Measurements from ENCODE around the gene SKP1.
A peak's percentile ranks its signal among the peaks of the same experiment; 100 is the strongest.

Gene SKP1

GRCh38 chr5:134143944-134144941 is 32.5 kb downstream of the SKP1 start:
- DNase-seq (ENCODE audit: low spot score): no peak

- DNase-seq (ENCODE audit: low spot score): no peak
Measured at GRCh38 chr5:134143431-134143830, 33.3 kb downstream of the SKP1 start.

GRCh38 chr5:134142806-134143205 is 33.9 kb downstream of the SKP1 start:
- no peak for DNase-seq (ENCODE audit: low spot score)

- DNase-seq (ENCODE audit: low spot score): no peak
Measured at GRCh38 chr5:134142052-134142451, 34.7 kb downstream of the SKP1 start.

DNA sequence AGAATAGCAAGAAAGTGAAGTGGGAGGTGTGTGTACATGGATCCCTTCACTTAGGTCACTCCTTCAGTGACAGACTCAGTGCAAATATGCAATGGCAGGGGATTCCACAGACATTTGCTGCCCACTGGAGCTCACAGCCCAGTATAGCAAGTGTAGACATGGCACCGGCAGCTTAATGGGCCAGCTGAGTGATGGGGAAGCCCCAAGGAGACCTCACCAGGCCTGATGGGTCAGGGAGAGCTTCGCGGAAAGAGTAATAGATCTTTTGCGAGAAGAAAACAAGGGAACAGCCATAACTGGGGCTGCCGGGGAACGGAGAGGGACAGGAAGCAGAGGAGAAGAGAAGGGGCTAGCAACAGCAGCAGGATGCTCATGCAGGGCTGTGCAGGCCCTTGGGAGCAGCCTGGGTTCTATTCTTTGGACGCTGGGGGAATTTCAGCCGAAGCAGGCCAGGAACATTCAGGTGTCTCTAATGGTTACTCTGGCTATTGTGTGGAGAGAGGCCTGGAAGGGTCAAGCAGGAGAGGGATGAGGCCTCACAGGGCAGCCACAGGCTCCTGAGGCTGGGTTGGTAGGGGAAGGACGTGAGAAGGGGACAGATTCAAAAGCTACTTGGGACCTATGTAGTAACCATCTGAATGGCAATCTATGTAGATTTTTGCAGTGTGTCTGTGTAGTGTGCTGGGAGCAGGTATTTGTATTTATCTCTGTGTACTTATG is 35.3 kb downstream of the SKP1 start:
- no peak for DNase-seq (ENCODE audit: low spot score)

DNA sequence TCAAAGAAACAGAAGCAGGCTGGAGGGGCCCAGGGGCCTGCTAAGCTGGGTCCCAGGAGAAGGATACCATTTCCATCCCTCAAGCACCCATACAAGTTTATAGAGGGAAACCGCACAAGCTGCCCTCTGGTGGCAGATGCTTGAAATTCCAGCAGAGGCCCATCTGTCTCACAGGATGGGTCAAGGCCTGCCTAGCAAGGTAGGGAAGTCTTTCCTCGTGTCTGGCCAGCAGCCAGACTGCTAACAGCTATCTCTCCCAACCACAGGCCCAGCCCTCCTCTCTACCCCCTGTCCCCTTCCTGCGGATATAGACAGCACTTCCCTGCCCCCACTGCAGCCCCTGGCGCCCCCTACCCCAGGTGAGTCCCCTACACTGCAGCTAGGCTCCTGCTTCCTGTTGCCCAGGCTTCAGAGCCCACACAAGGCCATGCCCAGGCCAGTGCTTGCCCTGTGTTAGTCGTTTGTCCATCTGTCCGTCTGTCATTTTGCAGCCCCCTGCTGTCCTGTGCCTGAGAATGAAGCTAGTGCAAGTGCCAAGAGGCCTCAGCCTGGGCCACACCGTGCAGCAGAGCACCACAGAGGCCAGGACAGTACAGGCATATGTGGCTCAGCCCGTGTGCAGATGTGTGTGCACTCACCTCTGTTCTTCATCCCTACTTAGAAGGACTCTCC is 36.1 kb downstream of the SKP1 start:
- DNase-seq (ENCODE audit: low spot score): peak; percentile 81

DNA sequence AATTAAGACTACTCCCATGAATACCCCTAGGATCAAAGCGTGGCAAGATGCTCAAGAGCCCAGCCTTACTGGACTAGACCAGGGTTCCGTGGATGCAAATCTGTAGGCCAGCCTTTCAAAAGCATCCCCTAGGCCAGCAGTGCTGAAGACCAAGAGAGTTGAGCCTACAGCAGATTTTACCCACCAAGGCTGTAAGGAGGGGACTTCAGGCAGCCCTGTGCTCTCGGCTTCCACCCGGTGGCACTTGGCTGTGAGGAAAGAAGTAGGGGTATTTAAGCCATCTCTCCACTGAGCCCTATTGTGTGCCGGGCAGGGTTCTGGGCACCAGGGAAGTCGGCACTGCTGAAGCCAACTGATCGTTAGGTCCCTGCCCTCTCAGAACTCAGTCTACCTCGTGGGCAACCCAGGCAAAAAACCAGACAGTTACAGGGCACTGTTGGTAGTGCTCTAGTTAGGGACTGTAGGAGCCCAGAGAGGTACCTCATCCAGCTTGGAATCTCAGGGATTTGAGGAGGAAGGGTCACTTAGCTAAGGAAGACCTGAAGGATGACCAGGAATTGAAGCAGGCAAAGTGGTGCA is 36.8 kb downstream of the SKP1 start:
- DNase-seq (ENCODE audit: low spot score): no peak

DNA sequence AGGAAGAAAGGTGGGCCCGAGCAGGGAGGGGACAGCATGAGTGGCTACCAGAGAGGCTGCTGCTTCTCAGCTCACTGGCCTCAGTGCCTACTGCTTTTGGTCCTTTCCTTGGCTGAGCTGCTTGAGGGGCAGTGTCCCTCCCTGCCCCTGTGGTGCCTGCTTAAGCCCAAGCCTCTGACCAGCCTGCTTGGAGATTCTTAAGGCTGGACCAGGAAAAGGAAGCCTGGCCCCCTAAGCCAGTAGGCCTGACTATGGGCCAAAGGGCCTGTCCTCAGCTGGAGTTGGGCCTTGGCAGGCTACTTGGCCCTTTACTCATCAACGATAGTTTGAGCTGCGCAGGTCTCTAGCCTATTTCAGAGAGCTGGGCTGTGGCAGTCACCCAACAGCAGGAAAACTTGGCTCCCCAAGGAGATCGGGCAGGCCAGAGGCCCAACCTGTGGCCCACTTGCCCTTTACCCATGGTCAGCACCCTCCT is 37.3 kb downstream of the SKP1 start:
- DNase-seq (ENCODE audit: low spot score): no peak

DNA sequence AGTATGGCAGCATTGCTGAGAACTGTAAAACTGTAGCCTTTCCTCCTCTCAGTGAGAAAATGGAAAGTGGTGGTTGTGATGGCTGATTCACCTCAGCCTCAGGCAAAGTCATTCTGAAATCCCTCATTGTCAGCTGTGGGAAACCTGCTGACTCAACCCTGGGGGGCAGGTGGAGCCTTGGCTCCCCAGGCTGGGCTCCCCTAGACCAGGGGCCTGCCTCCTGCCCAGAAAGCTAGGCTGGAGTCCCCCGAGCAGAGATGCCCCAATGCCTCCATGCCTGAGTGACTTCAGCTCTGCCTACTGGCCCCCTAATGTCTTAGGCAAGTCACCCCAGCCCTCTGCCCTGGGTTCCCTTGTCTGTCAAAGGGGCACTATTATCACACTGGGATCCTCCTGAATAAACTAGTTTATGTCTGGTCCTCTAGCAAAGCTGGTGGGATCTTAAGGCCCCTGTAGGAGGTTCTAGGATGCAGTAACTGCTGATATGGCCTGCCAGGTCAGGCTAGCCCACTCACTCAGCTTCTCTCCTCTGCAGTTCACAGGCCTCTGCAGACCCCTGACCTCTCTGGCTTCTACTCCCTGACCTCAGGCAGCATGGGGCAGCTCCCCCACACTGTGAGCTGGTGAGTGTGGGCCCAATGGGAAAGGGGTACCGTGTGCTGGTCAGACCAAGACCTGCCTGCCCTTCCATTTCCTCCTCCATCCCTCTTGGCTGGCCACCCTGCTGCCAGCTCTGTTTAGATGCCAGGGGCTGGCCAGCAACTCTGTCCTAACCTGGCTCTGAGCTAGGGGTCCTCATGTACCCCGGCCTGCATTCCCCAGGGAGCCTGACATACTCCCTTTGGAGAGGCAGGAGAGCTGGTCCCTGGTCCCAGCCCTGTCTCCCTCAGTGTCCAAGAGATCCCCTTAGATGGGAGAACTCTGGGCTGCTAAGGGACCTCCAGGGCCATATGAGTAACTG is 38.1 kb downstream of the SKP1 start:
- no peak for DNase-seq (ENCODE audit: low spot score)

DNA sequence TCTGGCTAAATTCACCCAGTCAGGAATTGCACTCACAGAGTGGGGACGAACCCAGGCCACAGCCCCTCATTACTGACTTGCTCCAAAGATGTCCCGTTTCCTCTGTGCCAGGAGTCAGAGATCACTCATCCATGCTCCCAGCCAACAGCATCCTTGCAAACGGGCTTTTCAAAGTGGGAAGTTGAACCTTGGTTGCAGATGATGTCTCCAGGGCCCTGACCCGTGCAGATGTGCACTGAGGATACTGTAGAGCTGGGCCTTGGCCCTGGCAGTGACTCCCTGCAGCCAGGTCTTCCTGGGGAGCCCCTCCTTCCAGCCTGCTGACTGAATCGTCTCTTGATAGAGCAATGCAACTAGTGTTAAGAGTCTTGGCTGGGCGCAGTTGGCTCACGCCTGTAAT is 40.0 kb downstream of the SKP1 start:
- no peak for DNase-seq (ENCODE audit: low spot score)

DNA sequence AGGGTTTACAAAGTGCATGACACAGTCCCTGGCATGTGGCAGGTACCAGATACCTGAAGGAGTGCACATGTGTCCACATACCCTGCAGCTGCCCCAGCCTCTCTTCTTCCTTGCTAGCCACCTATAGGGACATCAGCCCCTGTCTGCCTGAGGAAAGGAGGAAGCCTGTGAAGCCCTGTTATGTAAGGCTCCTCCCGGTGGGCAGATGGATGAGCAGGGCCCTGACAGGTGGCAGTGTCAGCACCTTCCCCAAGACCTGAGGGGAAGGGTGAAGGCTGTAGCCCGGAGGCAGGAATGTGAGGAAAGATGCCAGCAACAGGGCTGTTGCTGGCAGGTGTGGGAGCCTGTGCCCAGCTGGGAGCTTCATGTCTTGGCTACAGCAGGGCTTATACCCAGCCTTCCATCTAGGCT is 40.5 kb downstream of the SKP1 start:
- DNase-seq (ENCODE audit: low spot score): no peak

GRCh38 chr5:134135091-134135655 is 41.6 kb downstream of the SKP1 start:
- DNase-seq (ENCODE audit: low spot score): no peak

GRCh38 chr5:134133995-134134541 is 42.7 kb downstream of the SKP1 start:
- no peak for DNase-seq (ENCODE audit: low spot score)

DNA sequence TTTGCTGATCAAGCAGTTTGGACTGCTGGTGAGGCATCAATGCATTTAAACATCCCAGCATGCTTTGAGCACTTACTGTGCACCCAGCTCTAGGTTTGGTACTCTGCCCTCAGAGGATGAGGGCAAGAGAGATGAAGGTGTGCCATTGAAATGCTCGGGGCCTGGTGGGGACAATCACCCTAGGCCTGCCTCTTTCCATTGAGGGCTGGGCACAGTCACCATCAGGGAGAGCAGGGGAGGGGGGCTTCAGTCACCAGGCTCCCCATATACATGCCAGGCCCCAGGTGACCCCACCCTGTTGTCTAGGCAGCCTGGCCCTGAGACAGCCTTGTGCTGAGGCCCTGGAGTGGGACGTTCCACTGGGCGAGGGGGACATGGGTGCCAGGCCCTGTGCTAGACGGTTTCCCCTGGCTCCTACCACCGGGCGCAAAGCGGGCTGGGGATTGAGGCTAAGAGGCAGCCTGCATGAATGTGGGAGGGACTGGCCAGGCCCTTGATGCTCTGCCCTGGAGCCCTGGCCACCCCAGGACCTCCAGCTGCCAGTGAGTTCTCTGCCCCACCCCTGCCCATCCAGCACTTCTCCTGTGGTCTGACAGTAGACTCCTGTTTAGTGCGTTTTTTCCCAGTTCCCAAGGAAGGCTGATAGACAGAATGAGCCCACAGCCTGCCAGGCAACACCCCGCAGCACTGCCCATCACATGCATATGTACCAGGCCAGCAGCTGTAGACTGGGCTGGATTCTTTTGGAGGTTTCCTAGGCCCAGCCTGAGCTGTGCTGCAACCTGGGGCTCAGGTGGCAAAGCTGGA is 43.4 kb downstream of the SKP1 start:
- DNase-seq (ENCODE audit: low spot score): no peak

DNA sequence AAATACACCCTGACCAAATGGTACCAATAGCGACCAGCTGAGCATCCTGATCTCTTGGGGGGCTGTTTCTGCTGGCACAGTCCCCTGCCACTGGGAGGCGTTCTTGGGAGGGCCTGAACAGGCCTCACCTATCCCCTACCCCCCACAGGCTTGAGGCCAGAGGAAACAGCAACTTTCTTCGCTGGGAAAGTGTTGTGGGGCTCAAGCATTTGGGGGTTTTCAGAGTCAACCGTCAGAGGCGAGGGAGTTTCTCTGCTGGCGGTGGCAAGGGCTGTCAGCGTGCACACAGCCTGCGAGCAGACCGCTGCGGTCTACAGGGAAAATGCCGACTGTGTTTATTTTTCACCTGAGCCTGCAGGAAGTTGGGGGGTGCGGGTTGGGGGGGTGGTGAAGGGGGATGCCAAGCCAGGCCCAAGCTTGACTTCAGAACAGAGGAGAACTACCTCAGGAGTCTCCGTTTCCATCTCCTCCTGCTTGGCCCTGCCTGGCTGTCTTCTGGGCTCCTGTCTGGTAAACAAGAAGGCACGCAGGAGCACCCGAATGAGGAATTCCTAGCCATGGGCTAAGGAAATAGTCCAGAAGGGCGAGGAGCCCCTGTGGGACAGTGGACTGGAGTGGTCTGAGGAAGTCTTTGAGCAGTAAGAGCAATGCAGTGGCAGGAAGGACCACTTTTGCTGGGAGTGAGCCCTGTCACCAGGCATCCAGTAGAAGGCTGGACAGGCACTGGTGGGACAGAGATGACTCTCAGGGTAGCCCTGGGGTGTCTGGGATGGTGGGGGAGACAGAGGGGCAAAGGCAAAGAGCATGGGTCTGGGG is 44.2 kb downstream of the SKP1 start:
- no peak for DNase-seq (ENCODE audit: low spot score)

DNA sequence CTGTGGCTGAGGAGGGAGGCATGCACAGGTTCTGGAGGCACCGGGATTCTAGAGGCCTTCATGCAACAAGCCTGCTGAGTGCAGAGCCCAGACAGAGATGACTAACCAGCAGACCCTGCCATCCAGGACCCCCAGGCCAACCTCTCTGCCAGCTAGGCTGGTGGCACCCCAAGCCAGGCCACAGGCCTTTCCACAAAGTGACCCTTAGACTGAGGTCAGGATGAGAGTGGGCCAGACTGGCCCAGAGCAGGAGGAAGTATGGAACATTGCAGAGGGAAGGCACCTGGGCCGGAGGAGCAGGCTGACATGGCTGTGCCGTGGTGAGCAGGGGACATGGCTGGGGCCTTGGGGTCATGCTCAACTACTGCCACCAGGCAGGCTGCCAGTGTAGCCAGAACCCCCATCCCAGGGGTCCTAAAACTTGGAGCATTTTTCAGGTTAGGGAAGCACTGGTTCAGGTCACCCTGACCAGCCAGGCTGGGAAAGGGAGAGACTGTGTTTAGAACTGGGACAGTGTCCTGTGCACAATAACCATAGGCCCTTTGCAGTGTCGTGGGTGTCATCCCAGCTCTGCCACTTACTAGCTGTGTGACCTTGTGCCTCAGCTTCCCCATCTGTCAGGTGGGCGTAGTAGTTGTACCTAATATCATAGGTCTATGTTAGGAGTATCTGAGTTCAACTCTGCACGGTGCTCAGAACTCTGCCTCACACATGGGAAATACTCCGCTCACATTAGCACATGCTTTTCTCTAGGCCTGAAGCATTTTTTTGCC is 45.0 kb downstream of the SKP1 start:
- no peak for DNase-seq (ENCODE audit: low spot score)

DNA sequence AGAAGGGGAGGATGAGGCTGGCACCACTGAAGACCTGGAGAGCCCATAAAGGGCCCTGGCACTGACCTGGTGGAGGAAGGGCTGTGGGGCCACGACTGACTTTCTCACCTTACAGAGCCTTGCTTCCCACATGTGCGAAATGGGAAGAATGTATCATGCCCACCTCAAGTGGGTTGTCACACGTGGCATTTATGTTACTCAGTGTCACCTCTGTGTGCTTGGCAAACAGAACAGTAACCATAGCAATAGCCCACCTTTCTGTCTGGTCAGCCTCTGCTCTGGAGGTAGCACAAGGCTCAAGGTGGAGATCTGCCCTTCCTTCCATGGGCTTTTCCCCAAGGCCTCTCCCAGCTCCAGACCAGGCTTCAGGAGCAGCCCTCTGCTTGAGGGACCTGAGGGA is 45.6 kb downstream of the SKP1 start:
- no peak for DNase-seq (ENCODE audit: low spot score)

Data from hematopoietic multipotent progenitor cell treated with erythropoietin and hydrocortisone succinate and interleukin-3 and kit ligand, for 15 days (in vitro differentiated cells).